IPS-18a (cell line): ENCODE measurements around the gene SLC25A34.

ENCODE experiments used
- H3K27ac ChIP-seq: one replicate; pipeline ENCODE4 v1.5.1; 2013; ENCODE audit warnings: low read length
- H3K27me3 ChIP-seq: one replicate; pipeline ENCODE4 v1.6.1; 2013; ENCODE audit warnings: mild to moderate bottlenecking, low read length; ENCODE audit not compliant: control insufficient read depth, insufficient read depth
- H3K36me3 ChIP-seq: one replicate; pipeline ENCODE4 v1.6.1; 2013; ENCODE audit warnings: low read depth, low read length; ENCODE audit not compliant: control insufficient read depth
- H3K4me1 ChIP-seq: one replicate; pipeline ENCODE4 v1.6.1; 2013; ENCODE audit warnings: low read depth, low read length; ENCODE audit not compliant: control insufficient read depth
- H3K4me3 ChIP-seq: one replicate; pipeline ENCODE4 v1.5.1; 2013; ENCODE audit warnings: low read length
- H3K9ac ChIP-seq: one replicate; pipeline ENCODE4 v1.6.1; 2013; ENCODE audit warnings: mild to moderate bottlenecking, low read length, moderate library complexity
- H3K9me3 ChIP-seq: one replicate; pipeline ENCODE4 v1.6.1; 2013; ENCODE audit warnings: low read depth, low read length; ENCODE audit not compliant: control insufficient read depth

SLC25A34 gene

GRCh38 chr1:15757575-15758342 is 21.7 kb downstream of the SLC25A34 start:
- H3K27ac ChIP-seq = peak overlapping the region; percentile 61
- no peaks in the 10 kb centered on the region for H3K36me3 ChIP-seq
- H3K9me3 ChIP-seq = no peaks in the 10 kb centered on the region
- H3K4me1 ChIP-seq = peaks cover 27% of the 10 kb centered on the region
- peak overlapping the region; percentile 57 for H3K9ac ChIP-seq
- H3K4me3 ChIP-seq = peak overlapping the region; percentile 67
- peaks cover 6% of the 10 kb centered on the region for H3K27me3 ChIP-seq

GRCh38 chr1:15758343-15758931 is 22.4 kb downstream of the SLC25A34 start, which contains the start of gene FBLIM1:
TSS of gene FBLIM1 (plus strand) at chr1:15758795. CDS start at chr1:15764984, 6,189 bp downstream.
- Histone ChIP-seq H3K9me3 (no peaks in the 10 kb centered on the region), H3K27me3 (peaks cover 6% of the 10 kb centered on the region), H3K4me1 (peaks cover 27% of the 10 kb centered on the region), H3K27ac (peak within 1 kb of the TSS; percentile 61), H3K9ac (peak within 1 kb of the TSS; percentile 82), H3K36me3 (no peaks in the 10 kb centered on the region), H3K4me3 (peak within 1 kb of the TSS; percentile 70)

GRCh38 chr1:15758953-15759661 is 23.0 kb downstream of the SLC25A34 start:
- Histone ChIP-seq H3K27ac (no peak overlapping the region), H3K9me3 (no peaks in the 10 kb centered on the region), H3K4me1 (peaks cover 27% of the 10 kb centered on the region), H3K36me3 (no peaks in the 10 kb centered on the region), H3K9ac (peak overlapping the region; percentile 82), H3K27me3 (peaks cover 6% of the 10 kb centered on the region), H3K4me3 (peak overlapping the region; percentile 70)

GRCh38 chr1:15760520-15761211 is 24.6 kb downstream of the SLC25A34 start:
- peaks cover 11% of the 10 kb centered on the region for H3K36me3 ChIP-seq
- H3K4me3 ChIP-seq = peak overlapping the region; percentile 32
- H3K4me1 ChIP-seq = peaks cover 22% of the 10 kb centered on the region
- H3K9me3 ChIP-seq = no peaks in the 10 kb centered on the region
- H3K9ac ChIP-seq = peak overlapping the region; percentile 21
- H3K27me3 ChIP-seq = peaks cover 6% of the 10 kb centered on the region
- no peak overlapping the region for H3K27ac ChIP-seq

- Histone ChIP-seq H3K9ac (no peak overlapping the region), H3K27me3 (peaks cover 3% of the 10 kb centered on the region)
Observed at GRCh38 chr1:15761366-15762128, 25.5 kb downstream of the SLC25A34 start.

GRCh38 chr1:15762546-15762945 is 26.5 kb downstream of the SLC25A34 start:
- H3K27ac ChIP-seq = no peak overlapping the region
- peaks cover 22% of the 10 kb centered on the region for H3K36me3 ChIP-seq
- H3K4me3 ChIP-seq = no peak overlapping the region
- no peaks in the 10 kb centered on the region for H3K27me3 ChIP-seq
- H3K9me3 ChIP-seq = no peaks in the 10 kb centered on the region
- H3K9ac ChIP-seq = no peak overlapping the region
- H3K4me1 ChIP-seq = peaks cover 12% of the 10 kb centered on the region

More at GRCh38 chr1:15761366-15762128, 25.5 kb downstream of the SLC25A34 start:
- Histone ChIP-seq H3K27ac (no peak overlapping the region), H3K4me3 (no peak overlapping the region), H3K4me1 (peaks cover 15% of the 10 kb centered on the region), H3K36me3 (peaks cover 16% of the 10 kb centered on the region), H3K9me3 (no peaks in the 10 kb centered on the region)

GRCh38 chr1:15764269-15764764 is 28.3 kb downstream of the SLC25A34 start:
- H3K36me3 ChIP-seq = peaks cover 37% of the 10 kb centered on the region
- H3K27ac ChIP-seq = no peak overlapping the region
- no peak overlapping the region for H3K9ac ChIP-seq
- H3K27me3 ChIP-seq = no peaks in the 10 kb centered on the region
- peaks cover 6% of the 10 kb centered on the region for H3K4me1 ChIP-seq
- no peaks in the 10 kb centered on the region for H3K9me3 ChIP-seq
- H3K4me3 ChIP-seq = no peak overlapping the region

GRCh38 chr1:15764890-15765289 is 28.8 kb downstream of the SLC25A34 start:
- Histone ChIP-seq H3K9ac (no peak overlapping the region), H3K4me1 (peaks cover 6% of the 10 kb centered on the region), H3K27ac (no peak overlapping the region), H3K27me3 (no peaks in the 10 kb centered on the region), H3K4me3 (no peak overlapping the region), H3K36me3 (peaks cover 38% of the 10 kb centered on the region), H3K9me3 (no peaks in the 10 kb centered on the region)

- Histone ChIP-seq H3K9me3 (no peaks in the 10 kb centered on the region), H3K4me3 (no peak overlapping the region), H3K27ac (no peak overlapping the region), H3K9ac (no peak overlapping the region), H3K27me3 (no peaks in the 10 kb centered on the region), H3K36me3 (peaks cover 45% of the 10 kb centered on the region), H3K4me1 (peaks cover 6% of the 10 kb centered on the region)
Observed at GRCh38 chr1:15765495-15766194, 29.6 kb downstream of the SLC25A34 start.

- Histone ChIP-seq H3K9ac (no peak overlapping the region), H3K36me3 (peaks cover 61% of the 10 kb centered on the region), H3K9me3 (no peaks in the 10 kb centered on the region), H3K27ac (no peak overlapping the region), H3K4me3 (no peak overlapping the region), H3K4me1 (no peaks in the 10 kb centered on the region), H3K27me3 (no peaks in the 10 kb centered on the region)
Observed at GRCh38 chr1:15767941-15768340, 31.9 kb downstream of the SLC25A34 start.
